NK-92 (cell line): ENCODE results near the gene ARTN.

Experiments used
- DNase-seq: peaks from one replicate; lab custom pipeline; 2025; ENCODE audit not compliant: unreplicated experiment; lab: John Stamatoyannopoulos, UW

ARTN gene

DNA sequence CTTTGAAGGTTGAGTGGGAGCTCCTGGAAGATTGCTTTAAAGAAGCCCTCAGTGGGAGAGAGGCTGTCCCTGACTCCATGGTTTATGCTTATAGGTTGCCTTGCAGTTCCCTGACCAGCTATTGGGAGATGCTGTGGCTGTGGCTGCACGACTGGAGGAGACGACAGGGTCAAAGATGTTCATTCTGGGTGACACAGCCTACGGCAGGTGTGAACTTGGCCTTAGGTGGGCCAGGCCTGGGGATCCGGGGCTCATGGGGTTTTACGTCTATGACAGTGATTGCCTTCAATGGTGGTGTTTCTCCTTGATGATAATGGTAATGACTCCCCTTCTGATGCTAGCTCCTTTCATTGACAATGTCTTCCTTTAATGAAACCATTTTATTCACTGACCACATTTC is 36.9 kb downstream of the ARTN start:
- no peak for DNase-seq

DNA sequence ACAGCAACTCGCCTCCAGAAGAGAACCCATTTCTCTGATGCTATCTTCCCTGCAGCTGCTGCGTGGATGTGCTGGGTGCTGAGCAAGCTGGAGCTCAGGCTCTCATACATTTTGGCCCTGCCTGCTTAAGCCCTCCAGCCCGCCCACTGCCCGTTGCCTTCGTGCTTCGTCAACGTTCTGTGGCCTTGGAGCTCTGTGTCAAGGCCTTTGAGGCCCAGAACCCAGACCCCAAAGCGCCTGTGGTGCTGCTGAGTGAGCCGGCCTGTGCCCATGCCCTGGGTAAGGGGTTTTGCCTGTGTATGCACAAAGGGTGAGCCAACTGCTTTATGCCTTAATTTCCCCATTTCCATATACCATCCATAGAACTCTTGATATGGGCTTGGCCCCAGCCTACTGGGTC is 37.3 kb downstream of the ARTN start:
- no peak for DNase-seq

DNA sequence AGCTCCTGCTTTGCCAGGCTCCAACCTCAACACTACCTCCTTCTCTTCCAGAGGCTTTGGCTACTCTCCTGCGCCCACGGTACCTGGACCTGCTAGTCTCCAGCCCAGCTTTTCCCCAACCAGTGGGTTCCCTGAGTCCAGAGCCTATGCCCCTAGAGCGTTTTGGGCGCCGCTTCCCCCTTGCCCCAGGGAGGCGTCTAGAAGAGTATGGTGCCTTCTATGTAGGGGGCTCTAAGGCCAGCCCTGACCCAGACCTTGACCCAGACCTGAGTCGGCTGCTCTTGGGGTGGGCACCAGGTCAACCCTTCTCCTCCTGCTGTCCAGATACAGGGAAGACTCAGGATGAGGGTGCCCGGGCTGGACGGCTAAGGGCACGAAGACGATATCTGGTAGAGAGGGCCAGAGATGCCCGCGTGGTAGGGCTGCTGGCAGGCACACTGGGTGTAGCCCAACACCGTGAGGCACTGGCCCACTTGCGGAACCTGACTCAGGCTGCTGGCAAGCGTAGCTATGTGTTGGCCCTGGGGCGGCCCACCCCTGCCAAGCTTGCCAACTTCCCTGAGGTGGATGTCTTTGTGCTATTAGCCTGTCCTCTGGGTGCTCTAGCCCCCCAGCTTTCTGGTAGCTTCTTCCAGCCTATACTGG is 37.9 kb downstream of the ARTN start:
- no peak for DNase-seq

DNA sequence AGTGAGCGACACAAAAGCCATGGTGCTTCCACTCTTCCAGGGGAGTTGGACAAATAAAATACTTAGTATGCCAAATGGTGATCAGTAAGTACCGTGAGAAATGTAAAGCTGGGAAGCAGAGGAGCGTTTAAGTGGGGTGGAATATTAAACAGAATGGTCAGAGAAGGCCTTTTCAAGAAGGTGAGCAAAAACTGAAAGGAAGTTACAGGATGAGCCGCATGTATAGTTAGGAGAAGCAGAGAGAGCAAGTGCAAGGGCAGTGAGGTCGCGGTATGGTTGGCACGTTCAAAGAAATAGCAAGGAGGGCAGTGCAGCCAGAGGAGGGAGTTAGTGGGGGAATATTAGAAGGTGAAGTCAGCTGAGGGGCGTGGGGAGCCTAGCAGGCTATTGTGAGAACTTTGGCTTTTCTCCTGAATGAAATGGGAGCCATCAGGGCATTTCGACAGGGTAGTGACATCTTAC is 40.4 kb downstream of the ARTN start:
- no peak for DNase-seq

DNA sequence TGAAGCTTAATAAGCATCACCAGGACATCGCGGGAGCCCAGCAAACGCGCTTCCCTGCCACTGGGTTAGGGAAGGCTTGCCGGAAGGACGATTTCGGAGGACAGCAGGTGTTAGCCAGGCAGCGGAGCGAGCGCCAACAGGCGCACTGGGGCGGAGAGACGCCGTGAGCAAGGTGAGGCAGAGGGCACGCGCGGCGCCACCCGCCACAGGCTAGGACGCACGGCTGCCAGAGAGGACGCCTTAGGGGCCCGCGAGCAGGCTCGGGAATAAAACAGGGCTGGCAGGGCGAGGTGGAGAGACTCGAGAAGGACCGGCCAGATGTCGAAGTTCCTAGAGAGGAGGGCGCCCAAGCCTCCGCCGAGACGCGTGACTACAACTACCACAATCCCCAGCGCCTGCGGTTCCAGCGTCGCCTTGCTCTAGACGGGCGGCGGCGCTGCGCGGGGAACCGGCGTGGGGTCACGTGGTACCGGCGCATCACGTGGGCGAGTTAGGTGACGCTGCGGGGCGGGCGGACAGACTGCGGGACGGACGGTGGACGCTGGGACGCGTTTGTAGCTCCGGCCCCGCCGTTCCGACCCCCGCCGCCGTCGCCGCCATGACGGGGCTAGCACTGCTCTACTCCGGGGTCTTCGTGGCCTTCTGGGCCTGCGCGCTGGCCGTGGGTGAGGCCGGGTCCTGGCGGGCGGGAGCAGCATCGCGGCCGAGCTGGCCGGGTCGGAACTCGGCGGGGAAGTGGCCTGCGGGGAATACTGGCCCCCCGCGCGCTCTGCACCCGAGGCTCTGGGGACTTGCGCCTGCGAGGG is 41.0 kb downstream of the ARTN start, which contains the start of gene ATP6V0B:
Gene ATP6V0B (plus strand): TSS at position 518 of the 806 bp plus-strand sequence. CDS start 81 bp downstream, at position 599.
- DNase-seq, result peak; percentile 48

DNA sequence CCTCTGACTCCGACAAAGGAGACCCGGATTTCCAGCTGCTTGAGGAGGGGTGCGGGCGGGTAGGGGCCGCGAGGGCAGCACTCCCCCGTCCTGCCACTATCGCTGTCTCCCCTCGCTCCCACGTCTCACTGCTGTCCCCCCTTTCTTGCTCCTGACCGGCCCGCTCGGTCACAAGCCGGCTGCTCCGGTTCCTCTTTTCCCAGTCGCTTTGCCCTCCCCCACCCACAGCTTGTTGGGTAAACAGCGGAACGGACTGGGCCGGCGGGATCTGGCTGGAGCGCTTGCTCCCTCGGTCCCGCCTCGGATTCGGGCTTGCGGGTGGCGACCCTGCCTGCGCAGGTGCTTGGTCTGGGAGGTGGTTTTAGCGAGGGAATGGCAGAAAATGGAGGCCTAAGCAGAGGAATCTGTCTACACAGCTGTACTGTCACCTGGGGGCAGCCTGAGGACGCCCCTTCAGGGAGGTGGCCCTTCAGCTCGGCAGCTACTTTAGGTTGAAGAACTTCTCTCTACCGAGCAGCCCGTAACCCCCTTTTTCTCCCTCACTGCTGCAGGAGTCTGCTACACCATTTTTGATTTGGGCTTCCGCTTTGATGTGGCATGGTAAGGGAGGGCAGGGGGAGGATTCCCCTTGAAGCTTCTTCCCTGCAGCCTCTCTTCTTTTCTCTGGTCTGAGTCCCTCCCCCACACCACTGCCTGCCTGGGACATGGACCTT is 41.8 kb downstream of the ARTN start:
- DNase-seq, result no peak

DNA sequence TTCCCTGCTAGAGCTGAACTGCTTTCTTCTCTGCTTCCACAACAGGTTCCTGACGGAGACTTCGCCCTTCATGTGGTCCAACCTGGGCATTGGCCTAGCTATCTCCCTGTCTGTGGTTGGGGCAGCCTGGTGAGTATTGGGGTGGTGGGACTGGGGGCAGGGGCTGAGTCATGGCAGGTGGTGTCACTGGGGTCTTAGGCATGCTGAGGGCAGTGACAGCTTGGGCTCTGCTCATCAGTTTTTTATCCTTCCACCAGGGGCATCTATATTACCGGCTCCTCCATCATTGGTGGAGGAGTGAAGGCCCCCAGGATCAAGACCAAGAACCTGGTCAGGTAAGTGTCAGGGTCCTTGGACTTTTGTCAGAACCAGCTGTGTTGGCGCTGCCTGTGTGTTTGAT is 42.4 kb downstream of the ARTN start:
- no peak for DNase-seq

DNA sequence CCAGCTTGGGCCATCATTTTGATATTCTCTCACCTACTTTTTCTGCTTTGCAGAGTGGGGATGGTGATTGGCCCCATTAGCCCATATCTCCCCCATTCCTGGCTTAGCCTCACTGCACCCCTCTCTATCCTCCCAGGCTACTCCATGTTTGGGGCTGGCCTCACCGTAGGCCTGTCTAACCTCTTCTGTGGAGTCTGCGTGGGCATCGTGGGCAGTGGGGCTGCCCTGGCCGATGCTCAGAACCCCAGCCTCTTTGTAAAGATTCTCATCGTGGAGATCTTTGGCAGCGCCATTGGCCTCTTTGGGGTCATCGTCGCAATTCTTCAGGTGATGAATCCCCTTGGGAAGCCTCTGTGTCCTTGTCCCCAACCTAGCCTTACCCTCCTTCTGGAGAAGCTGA is 43.3 kb downstream of the ARTN start:
- no peak for DNase-seq

DNA sequence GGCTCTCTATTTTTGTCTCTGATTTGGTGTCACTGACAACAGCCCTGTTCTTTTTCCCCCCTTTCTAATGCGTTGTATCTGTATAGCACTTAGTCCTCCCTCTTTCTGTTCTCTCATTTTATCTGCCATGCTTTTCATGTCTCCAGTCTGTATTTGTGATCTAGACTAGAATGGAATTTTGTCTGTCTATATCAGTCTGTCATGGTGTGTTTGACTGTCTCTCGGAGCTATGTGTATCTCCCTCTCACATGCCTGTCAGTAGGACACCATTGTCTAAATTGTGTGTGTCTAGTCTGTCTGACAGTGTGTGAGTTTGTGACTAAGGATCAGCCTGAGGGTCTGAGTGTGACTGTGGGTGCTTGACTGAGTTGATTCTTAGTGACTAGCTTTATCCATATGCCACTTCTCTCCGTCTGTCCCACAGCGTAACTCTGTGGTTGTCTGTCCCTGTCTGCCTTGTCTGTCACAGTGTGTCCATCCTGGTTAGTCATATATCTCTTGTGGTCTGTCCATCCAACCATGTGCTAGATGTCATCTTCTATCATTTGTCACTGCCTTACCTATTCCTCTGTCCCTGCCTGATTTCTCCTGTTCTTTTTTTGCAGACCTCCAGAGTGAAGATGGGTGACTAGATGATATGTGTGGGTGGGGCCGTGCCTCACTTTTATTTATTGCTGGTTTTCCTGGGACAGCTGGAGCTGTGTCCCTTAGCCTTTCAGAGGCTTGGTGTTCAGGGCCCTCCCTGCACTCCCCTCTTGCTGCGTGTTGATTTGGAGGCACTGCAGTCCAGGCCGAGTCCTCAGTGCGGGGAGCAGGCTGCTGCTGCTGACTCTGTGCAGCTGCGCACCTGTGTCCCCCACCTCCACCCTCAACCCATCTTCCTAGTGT is 44.0 kb downstream of the ARTN start:
- DNase-seq, result no peak

DNA sequence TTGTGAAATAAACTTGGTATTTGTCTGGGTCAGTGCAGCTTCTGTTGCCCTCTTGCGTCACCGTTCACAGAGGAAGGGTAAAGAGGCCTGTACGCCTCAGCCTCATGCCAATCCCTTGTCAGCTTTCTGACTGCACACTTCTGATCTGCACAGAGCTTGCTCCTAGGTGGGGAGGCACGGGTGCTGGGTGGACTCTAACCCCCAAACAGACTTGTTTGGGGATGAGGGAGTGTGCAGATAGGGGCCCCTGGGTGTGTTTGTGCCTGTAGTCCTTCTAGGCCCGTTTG is 44.6 kb downstream of the ARTN start:
- no peak for DNase-seq

DNA sequence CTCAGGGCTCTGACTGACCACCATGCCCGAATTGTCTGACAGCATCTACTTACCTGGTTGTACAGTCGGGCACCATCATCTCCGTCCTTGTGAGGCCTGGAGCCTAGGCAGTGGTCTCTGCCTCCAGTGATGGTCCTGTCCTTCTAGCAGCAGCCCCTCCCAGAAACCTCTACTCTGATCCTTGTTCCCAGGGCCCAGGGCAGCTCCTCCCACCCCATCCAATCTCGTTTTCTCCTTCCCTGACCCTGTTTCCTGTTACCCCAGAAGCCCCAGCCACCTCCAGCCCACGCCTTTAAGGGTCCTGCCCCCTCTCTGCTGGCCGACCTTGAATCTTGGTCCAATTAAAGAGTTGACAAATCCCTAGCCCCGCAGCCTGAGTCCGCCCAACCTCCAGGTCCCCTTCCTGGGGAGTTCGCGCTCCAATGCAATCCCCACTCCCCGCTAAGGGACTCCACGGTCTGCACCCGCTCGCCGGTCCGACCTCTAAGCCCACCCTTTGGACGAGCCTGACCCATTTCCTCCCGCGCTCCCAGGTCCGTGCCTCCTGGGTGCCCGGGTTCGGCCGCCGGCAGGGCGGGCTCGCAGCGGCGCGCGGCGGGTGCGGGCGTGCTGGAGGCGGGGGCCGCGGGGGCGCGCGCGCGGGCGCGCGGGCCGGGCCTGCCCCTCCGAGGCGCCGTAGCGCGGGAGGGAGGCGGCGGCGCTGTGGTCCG is 45.1 kb downstream of the ARTN start, which contains the start of gene B4GALT2:
Gene B4GALT2 (plus strand): TSS at position 660 of the 710 bp plus-strand sequence. CDS start 1,951 bp downstream, outside the sequence.
- no peak for DNase-seq

DNA sequence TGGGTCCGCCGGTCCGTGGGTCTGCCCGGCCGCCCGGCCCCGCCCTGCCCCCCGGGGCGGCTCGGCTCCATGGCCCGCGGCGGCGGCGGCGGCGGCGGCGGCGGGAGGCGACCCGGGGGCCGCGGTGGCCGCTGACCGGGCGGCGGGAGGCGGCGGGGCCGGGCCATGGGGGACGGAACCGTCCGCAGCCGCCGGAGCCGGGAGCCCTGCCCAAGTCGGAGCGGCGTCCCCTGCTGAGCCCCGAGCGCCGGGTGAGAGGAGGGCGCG is 45.6 kb downstream of the ARTN start:
- no peak for DNase-seq

DNA sequence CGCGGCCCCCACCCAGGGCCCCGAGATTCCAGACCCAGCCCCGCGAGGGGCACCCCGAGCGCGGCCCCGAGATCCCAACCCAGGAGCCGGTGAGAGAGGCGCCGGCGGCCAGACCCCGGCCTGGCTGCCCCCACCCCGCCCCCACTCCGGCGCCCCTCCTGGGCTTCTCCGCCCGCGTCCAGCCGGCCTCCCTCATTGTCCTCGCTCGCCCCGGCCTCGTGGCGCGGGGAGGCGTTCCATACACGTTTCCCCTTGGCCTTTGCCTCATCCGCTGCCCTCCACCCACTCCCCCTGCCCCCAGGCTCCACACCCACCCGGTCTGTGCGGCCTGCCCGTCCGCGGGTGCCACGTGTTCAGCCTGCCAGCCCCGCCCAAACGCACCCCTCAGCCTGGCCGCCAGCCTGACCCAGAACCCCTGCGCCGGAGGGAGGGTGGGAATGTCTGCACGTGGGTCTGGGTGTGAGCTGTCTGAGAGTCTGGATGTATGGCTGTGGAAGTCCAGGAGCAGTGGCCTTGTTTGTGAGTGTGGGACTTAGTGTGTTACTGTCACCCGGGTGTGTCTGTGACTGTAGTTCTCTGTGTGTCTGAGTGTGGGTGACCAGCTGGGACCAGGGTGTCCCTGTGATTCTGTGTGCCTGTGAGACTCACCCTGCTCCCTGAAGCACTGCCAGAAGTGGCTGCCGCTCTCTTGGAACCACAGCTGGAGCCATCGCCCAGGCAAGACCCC is 46.1 kb downstream of the ARTN start:
- DNase-seq, result no peak

DNA sequence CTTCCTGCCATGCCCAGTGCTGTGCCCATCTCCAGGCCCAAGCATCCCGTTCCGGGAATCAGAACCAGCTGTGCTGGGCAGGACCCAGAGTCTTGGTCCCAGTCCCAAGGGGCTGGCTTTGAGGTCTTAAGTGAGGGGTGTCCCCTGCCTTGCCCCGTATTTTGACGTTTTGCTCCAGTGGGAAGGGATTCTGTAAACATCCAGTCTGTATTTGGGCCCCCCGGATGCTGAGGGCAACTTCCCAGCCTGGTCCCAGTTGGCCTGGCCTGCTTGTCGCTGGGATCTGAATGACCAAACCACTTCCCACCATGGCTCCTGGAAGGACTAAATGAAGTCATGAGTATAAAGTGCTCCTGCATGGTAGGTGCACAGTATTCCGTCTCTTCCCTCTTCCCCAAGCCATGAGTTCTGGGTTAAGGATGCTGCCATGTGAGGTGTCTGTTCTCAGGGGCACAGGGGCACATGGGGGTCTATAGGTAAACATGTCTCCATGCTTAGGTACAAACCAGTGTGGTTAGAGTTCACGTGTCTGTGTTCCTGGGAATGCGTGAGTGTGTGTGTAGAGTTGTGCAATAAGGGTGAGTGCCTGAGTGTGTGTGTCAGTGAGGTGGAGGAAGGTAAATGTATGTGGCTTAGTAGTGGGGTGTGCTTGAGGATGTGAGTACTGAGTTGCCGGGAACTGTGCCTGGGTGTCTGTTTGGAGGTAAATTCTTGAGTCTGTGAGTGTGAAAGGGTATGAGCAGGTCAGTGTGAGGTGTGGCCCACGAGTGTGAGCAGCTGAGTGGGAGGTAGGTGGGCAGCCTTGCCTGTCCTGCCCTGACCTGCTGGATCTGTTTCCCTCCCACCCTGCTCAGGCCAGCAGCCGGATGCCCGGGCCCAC is 46.9 kb downstream of the ARTN start:
- DNase-seq, result no peak

DNA sequence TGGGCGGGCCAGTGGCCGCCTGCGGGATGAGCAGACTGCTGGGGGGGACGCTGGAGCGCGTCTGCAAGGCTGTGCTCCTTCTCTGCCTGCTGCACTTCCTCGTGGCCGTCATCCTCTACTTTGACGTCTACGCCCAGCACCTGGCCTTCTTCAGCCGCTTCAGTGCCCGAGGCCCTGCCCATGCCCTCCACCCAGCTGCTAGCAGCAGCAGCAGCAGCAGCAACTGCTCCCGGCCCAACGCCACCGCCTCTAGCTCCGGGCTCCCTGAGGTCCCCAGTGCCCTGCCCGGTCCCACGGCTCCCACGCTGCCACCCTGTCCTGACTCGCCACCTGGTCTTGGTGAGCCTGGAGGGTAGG is 47.5 kb downstream of the ARTN start:
- no peak for DNase-seq

DNA sequence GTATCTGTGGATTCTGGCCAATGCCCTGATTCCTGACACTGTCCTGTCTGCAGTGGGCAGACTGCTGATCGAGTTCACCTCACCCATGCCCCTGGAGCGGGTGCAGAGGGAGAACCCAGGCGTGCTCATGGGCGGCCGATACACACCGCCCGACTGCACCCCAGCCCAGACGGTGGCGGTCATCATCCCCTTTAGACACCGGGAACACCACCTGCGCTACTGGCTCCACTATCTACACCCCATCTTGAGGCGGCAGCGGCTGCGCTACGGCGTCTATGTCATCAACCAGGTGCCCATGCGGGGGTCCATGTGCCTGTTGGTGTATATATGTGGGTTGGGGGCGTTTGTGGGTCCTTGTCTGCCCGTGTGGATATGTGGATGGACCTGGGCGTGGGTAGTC is 48.0 kb downstream of the ARTN start:
- DNase-seq, result no peak

DNA sequence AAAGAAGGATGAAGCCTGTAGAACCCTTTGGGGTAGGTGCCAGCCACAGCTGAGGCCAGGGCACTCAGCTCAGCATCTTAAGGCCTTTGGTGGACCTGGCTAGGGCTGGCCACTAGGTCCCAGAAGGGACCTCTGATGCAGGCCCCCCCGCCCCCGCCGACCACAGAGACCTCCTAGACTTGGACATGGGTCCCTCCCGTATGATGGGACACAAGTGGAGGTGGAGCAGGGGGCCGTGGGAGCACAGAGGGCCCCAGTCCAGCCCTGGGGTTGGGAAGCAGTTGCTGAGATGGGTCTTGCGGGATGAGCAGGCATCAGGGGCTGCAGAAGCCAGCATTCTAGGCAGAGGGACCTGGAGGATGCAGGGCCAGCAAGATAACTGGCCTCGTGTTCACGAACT is 48.6 kb downstream of the ARTN start:
- no peak for DNase-seq

DNA sequence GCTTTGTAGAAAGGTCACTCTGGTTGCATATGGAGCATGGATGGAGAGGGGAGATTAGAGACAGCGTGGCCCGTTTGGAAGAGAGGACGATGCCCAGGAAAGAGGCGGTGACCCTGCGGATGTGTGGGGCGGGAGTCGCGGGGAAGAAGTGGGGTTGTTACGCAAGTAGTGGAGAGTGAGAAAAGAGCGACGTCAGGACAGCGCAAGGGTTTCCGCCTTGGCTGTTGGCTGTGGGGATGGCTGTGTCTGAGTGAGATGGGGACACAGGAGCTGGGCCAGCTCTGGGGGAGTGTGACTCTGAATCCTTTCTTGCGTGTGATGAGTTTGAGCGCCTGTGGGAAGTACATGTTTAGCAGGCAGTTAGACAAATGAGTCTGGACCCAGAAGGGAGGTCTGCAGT is 49.2 kb downstream of the ARTN start:
- no peak for DNase-seq

DNA sequence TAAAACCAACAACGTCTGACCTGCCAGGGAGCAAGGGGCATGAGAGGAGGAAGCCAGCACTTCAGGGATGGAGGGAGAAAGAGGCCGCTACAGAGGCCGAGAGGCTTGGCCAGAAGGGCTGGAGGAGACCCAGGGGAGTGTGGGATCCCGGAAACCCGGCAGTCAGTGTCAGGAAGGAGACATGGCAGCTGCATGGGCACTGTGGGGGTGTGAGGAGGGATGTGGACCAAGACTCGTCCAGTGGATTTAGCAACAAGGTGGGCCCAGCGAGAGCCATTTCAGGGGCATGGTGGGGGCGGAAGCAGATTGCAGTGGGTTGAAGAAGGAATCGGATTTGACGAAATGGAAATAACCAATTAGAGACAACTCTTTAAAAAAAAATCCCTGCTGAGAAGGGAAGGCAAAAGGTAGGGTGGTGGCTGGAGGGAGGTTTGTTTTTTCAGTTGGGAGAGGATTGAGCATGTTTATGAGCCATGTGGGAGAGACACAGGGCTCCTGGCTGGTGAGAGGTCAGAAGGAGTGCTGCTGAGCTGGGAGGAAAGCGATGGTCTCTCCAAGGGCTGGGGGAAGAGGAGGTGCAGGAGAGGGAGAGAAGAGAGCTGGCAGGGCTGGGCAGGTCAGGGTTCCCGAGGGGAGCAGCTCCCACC is 49.8 kb downstream of the ARTN start:
- no peak for DNase-seq
